HepG2 (cell line): ENCODE measurements around the gene IL17F. TPM values are rescaled to one million over a fixed set of nuclear protein-coding genes. Genes with fewer than 3 reads are reported as not detected.

Experiments
- DMAP1 ChIP-seq: IDR thresholded peaks from 2 replicates; pipeline ENCODE4 v1.6.1; 2016
- EHMT2 ChIP-seq: fragments of 200-600 bp; sonication (generic); IDR thresholded peaks from 2 replicates; pipeline ENCODE4 v1.7.0; 2017; ENCODE audit warnings: antibody characterized with exemption, low read depth, low read length, borderline replicate concordance
- FOXA3 ChIP-seq: IDR thresholded peaks from 2 replicates; pipeline ENCODE4 v1.6.1; 2016; ENCODE audit warnings: missing genetic modification reagents, missing compliant biosample characterization
- FOXO4 ChIP-seq: sonication (generic); formaldehyde crosslinking; conservative IDR thresholded peaks from 2 replicates; pipeline ENCODE4 v1.8.1; 2023; ENCODE audit warnings: missing genetic modification reagents
- GATA4 ChIP-seq: sonication (generic); IDR thresholded peaks from 2 replicates; pipeline ENCODE4 v1.6.1; 2016; ENCODE audit warnings: antibody characterized with exemption, low read depth, borderline replicate concordance
- GMEB1 ChIP-seq: sonication (generic); formaldehyde crosslinking; IDR thresholded peaks from 2 replicates; pipeline ENCODE4 v1.5.1; 2020; ENCODE audit warnings: missing genetic modification reagents, mild to moderate bottlenecking, borderline replicate concordance
- KDM4B ChIP-seq: sonication (generic); formaldehyde crosslinking; IDR thresholded peaks from 2 replicates; pipeline ENCODE4 v1.4.0; 2020; ENCODE audit warnings: missing genetic modification reagents
- MAFK ChIP-seq, 2 experiments: IDR thresholded peaks in 1 of 2; conservative IDR thresholded peaks in 1 of 2; 2 replicates each; pipeline ENCODE4 v1.6.1; 2011; ENCODE audit warnings: improper control_type of control experiment in 2 of 2, low read length in 2 of 2
- NR1H2 ChIP-seq: sonication (generic); formaldehyde crosslinking; IDR thresholded peaks from 2 replicates; pipeline ENCODE4 v1.8.1; 2022; ENCODE audit warnings: low read depth, missing genetic modification reagents, borderline replicate concordance
- NR2F6 ChIP-seq, 2 experiments: IDR thresholded peaks; 2 replicates each; pipeline ENCODE4 v1.6.1; 2016; ENCODE audit warnings: antibody characterized with exemption in 1 of 2, mild to moderate bottlenecking in 1 of 2
- SOX6 ChIP-seq, 2 experiments: fragments of 450-650 bp in 1 of 2; sonication (generic) in 1 of 2; formaldehyde crosslinking in 1 of 2; IDR thresholded peaks; 2 replicates each; pipeline versions ENCODE4 v1.4.0 to v1.6.1; 2017 to 2020; ENCODE audit warnings: antibody characterized with exemption in 1 of 2, mild to moderate bottlenecking in 1 of 2, missing genetic modification reagents in 1 of 2
- THAP11 ChIP-seq: IDR thresholded peaks from 2 replicates; pipeline ENCODE4 v1.6.1; 2016; ENCODE audit warnings: missing biosample characterization, missing genetic modification reagents
- ZNF12 ChIP-seq: sonication (generic); formaldehyde crosslinking; IDR thresholded peaks from 2 replicates; pipeline ENCODE4 v1.5.0; 2020; ENCODE audit warnings: missing genetic modification reagents
- ZNF20 ChIP-seq: sonication (generic); formaldehyde crosslinking; IDR thresholded peaks from 2 replicates; pipeline ENCODE4 v1.4.0; 2020; ENCODE audit warnings: mild to moderate bottlenecking, moderate library complexity, missing genetic modification reagents
- ZNF275 ChIP-seq: sonication (generic); formaldehyde crosslinking; IDR thresholded peaks from 2 replicates; pipeline ENCODE4 v1.8.0; 2022; ENCODE audit warnings: missing genetic modification reagents, mild to moderate bottlenecking, inconsistent platforms, borderline replicate concordance
- ZNF331 ChIP-seq: sonication (generic); formaldehyde crosslinking; IDR thresholded peaks from 2 replicates; pipeline ENCODE4 v1.4.0; 2020; ENCODE audit warnings: missing genetic modification reagents
- ZNF503 ChIP-seq: sonication (generic); formaldehyde crosslinking; IDR thresholded peaks from 2 replicates; pipeline ENCODE4 v1.4.0; 2020; ENCODE audit warnings: missing genetic modification reagents
- ZNF607 ChIP-seq: sonication (generic); formaldehyde crosslinking; IDR thresholded peaks from 2 replicates; pipeline ENCODE4 v1.5.1; 2020; ENCODE audit warnings: missing genetic modification reagents, mild to moderate bottlenecking, borderline replicate concordance
- ZNF629 ChIP-seq: sonication (generic); formaldehyde crosslinking; conservative IDR thresholded peaks from 2 replicates; pipeline ENCODE4 v1.5.0; 2020; ENCODE audit warnings: missing genetic modification reagents
- ZNF660 ChIP-seq: sonication (generic); formaldehyde crosslinking; IDR thresholded peaks from 2 replicates; pipeline ENCODE4 v1.5.1; 2020; ENCODE audit warnings: mild to moderate bottlenecking, low read depth, missing genetic modification reagents, borderline replicate concordance
- ZNF766 ChIP-seq: sonication (generic); formaldehyde crosslinking; IDR thresholded peaks from 2 replicates; pipeline ENCODE4 v1.5.0; 2020; ENCODE audit warnings: missing genetic modification reagents, borderline replicate concordance
- ZNF816 ChIP-seq: sonication (generic); formaldehyde crosslinking; IDR thresholded peaks from 2 replicates; pipeline ENCODE4 v1.8.0; 2022; ENCODE audit warnings: missing genetic modification reagents, mild to moderate bottlenecking, borderline replicate concordance
- polyA plus RNA-seq, 8 experiments: library from polyadenylated mRNA; depleted of rRNA in 3 of 8; stranded (reverse) in 7 of 8; unstranded in 1 of 8; fragments of >200 nt; fragmentation: Illumina TruSeq in 4 of 8; extraction: Trizol in 4 of 8; gene quantifications; 2 replicates each; pipeline versions ENCODE4 v1.2.1 to v1.2.3, GENCODE V29; 2011 to 2016; ENCODE audit warnings: low read depth in 4 of 8, missing spikeins in 1 of 8, mixed read lengths in 1 of 8; ENCODE audit not compliant: insufficient read depth in 1 of 8
- total RNA-seq, 5 experiments: library from RNA; depleted of rRNA; stranded (reverse); fragments of >200 nt; fragmentation: Illumina TruSeq; extraction: Trizol; gene quantifications; 2 replicates each; pipeline ENCODE4 v1.2.3, GENCODE V29; 2016; ENCODE audit warnings: low read depth in 1 of 5

Gene IL17F
- total and polyA plus RNA-seq, 2 of the 13 experiments (the other 11 are each of a cell fraction or from before 2014, with no cell fraction given) = not detected

GRCh38 chr6:52285177-52286068 is 41.1 kb upstream of the IL17F start (continued):
- no peak for TF ChIP-seq SOX6 (IDR thresholded peaks at IDR 0.05)
- TF ChIP-seq SOX6 (CRISPR knock-in tag; IDR thresholded peaks at IDR 0.05) = peak; percentile 2; the same call in 1 of the 2 replicates
- peak; percentile 3; the same call in 1 of the 2 replicates for TF ChIP-seq NR2F6 (IDR thresholded peaks at IDR 0.05)
- TF ChIP-seq NR2F6 (CRISPR knock-in tag; IDR thresholded peaks at IDR 0.05) = no peak
- TF ChIP-seq ZNF503 (CRISPR knock-in tag) = 0 out of 2 replicates have a peak, but pooled peaks have one; percentile 3
- TF ChIP-seq FOXO4 (CRISPR knock-in tag) = no peak
- TF ChIP-seq ZNF816 = peak; percentile 29; the same call in 1 of the 2 replicates
- TF ChIP-seq ZNF331 = no peak
- 0 out of 2 replicates have a peak, but pooled peaks have one; percentile 29 for TF ChIP-seq DMAP1
- no peak for TF ChIP-seq NR1H2 (CRISPR knock-in tag)
- TF ChIP-seq ZNF12 (CRISPR knock-in tag) = peak; percentile 52; the same call in 1 of the 2 replicates
- peak; percentile 18; the same call in 1 of the 2 replicates for TF ChIP-seq ZNF275
- TF ChIP-seq ZNF660 (CRISPR knock-in tag) = no peak
- 0 out of 2 replicates have a peak, but pooled peaks have one; percentile 10 for TF ChIP-seq EHMT2
- TF ChIP-seq FOXA3 (CRISPR knock-in tag) = peak; percentile 3; the same call in 1 of the 2 replicates
- TF ChIP-seq ZNF629 = 0 out of 2 replicates have a peak, but pooled peaks have one; percentile 7
- TF ChIP-seq GATA4 = 0 out of 2 replicates have a peak, but pooled peaks have one; percentile 15
- no peak for TF ChIP-seq ZNF766
- TF ChIP-seq MAFK (conservative IDR thresholded peaks at IDR 0.05 in 1 of 2, IDR thresholded peaks at IDR 0.05 in 1 of 2; ENCODE audit: low read length in 2 of 2) = no peak
- 0 out of 2 replicates have a peak, but pooled peaks have one; percentile 1 for TF ChIP-seq KDM4B
- no peak for TF ChIP-seq ZNF607 (CRISPR knock-in tag)
- TF ChIP-seq ZNF20 (CRISPR knock-in tag) = 0 out of 2 replicates have a peak, but pooled peaks have one; percentile 54
- TF ChIP-seq GMEB1 = no peak
- peak; percentile 70; the same call in 1 of the 2 replicates for TF ChIP-seq THAP11 (CRISPR knock-in tag)
